HepG2 (cell line): ENCODE measurements around the gene MTARC1. TPM values are rescaled to one million over a fixed set of nuclear protein-coding genes. Genes with fewer than 3 reads are reported as not detected.

ENCODE experiments used
- TBX3 ChIP-seq: fragments of 450-650 bp; IDR thresholded peaks from 2 replicates; pipeline ENCODE4 v1.6.1; 2017; ENCODE audit warnings: antibody characterized with exemption, mild to moderate bottlenecking, inconsistent platforms, borderline replicate concordance
- ZBTB38 ChIP-seq: sonication (generic); formaldehyde crosslinking; IDR thresholded peaks from 2 replicates; pipeline ENCODE4 v1.5.1; 2020; ENCODE audit warnings: mild to moderate bottlenecking, missing genetic modification reagents
- ZFP36L2 ChIP-seq: sonication (generic); formaldehyde crosslinking; IDR thresholded peaks from 2 replicates; pipeline ENCODE4 v1.4.0; 2020; ENCODE audit warnings: missing genetic modification reagents
- ZNF160 ChIP-seq: sonication (generic); formaldehyde crosslinking; IDR thresholded peaks from 2 replicates; pipeline ENCODE4 v1.8.0; 2022; ENCODE audit warnings: mild to moderate bottlenecking, inconsistent platforms, missing genetic modification reagents
- ZNF556 ChIP-seq: sonication (generic); formaldehyde crosslinking; IDR thresholded peaks from 2 replicates; pipeline ENCODE4 v1.4.0; 2020; ENCODE audit warnings: mild to moderate bottlenecking, missing genetic modification reagents, borderline replicate concordance
- ZNF670 ChIP-seq: sonication (generic); formaldehyde crosslinking; IDR thresholded peaks from 2 replicates; pipeline ENCODE4 v1.8.0; 2022; ENCODE audit warnings: mild to moderate bottlenecking, missing genetic modification reagents, borderline replicate concordance
- ZNF724P ChIP-seq: sonication (generic); formaldehyde crosslinking; IDR thresholded peaks from 2 replicates; pipeline ENCODE4 v1.8.0; 2022; ENCODE audit warnings: missing genetic modification reagents, borderline replicate concordance
- polyA plus RNA-seq, 8 experiments: library from polyadenylated mRNA; depleted of rRNA in 3 of 8; stranded (reverse) in 7 of 8; unstranded in 1 of 8; fragments of >200 nt; fragmentation: Illumina TruSeq in 4 of 8; extraction: Trizol in 4 of 8; gene quantifications; 2 replicates each; pipeline versions ENCODE4 v1.2.1 to v1.2.3, GENCODE V29; 2011 to 2016; ENCODE audit warnings: low read depth in 4 of 8, missing spikeins in 1 of 8, mixed read lengths in 1 of 8; ENCODE audit not compliant: insufficient read depth in 1 of 8
- total RNA-seq, 5 experiments: library from RNA; depleted of rRNA; stranded (reverse); fragments of >200 nt; fragmentation: Illumina TruSeq; extraction: Trizol; gene quantifications; 2 replicates each; pipeline ENCODE4 v1.2.3, GENCODE V29; 2016; ENCODE audit warnings: low read depth in 1 of 5
- TF ChIP-seq, protein P1 (sequence below): sonication (generic); formaldehyde crosslinking; IDR thresholded peaks from 2 replicates; pipeline ENCODE4 v1.9.0; 2021; ENCODE audit warnings: mild to moderate bottlenecking, missing genetic modification reagents
- TF ChIP-seq, protein P2 (sequence below): sonication (generic); formaldehyde crosslinking; IDR thresholded peaks from 2 replicates; pipeline ENCODE4 v1.5.0; 2020; ENCODE audit warnings: mild to moderate bottlenecking, missing genetic modification reagents
- TF ChIP-seq, protein P3 (sequence below): sonication (generic); formaldehyde crosslinking; IDR thresholded peaks from 2 replicates; pipeline ENCODE4 v1.4.0; 2020; ENCODE audit warnings: missing genetic modification reagents, mild to moderate bottlenecking, borderline replicate concordance
- TF ChIP-seq, protein P4 (sequence below): IDR thresholded peaks from 2 replicates; pipeline ENCODE4 v1.6.1; 2016
- TF ChIP-seq, protein P5 (sequence below), 2 experiments: sonication (generic) in 1 of 2; formaldehyde crosslinking in 1 of 2; IDR thresholded peaks; 2 replicates each; pipeline versions ENCODE4 v1.5.1 to v1.6.1; 2011 to 2020; ENCODE audit warnings: borderline replicate concordance in 1 of 2, low read depth in 1 of 2, low read length in 1 of 2, mild to moderate bottlenecking in 1 of 2, missing genetic modification reagents in 1 of 2, moderate library complexity in 1 of 2

Gene MTARC1
- total and polyA plus RNA-seq, 2 of the 13 experiments (the other 11 are each of a cell fraction or from before 2014, with no cell fraction given) = 19.4 to 106 TPM

DNA sequence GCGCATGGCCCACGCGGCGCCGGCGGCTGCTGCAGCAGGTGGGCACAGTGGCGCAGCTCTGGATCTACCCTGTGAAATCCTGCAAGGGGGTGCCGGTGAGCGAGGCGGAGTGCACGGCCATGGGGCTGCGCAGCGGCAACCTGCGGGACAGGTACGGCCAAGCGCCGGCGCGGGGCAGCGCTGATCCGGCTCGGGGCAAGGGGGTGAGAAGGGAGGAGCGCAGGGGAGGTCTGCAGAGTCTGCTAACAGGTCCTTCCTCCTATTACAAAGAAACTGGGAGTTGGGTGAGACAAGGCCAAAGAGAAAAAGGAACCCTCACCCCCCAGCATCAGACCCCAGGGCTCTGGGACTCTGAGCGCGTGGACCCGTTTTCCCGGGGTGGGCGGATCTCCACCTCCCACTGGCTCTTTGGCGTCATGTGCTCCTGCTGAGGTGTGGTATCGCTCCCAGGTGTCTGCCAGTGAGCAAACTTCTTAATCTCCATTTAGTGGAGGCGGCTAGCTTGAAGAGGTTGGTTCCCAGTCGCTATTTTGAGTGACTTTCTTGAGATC, 431 bp downstream of the MTARC1 start (continued):
- TF ChIP-seq, protein P1, sequence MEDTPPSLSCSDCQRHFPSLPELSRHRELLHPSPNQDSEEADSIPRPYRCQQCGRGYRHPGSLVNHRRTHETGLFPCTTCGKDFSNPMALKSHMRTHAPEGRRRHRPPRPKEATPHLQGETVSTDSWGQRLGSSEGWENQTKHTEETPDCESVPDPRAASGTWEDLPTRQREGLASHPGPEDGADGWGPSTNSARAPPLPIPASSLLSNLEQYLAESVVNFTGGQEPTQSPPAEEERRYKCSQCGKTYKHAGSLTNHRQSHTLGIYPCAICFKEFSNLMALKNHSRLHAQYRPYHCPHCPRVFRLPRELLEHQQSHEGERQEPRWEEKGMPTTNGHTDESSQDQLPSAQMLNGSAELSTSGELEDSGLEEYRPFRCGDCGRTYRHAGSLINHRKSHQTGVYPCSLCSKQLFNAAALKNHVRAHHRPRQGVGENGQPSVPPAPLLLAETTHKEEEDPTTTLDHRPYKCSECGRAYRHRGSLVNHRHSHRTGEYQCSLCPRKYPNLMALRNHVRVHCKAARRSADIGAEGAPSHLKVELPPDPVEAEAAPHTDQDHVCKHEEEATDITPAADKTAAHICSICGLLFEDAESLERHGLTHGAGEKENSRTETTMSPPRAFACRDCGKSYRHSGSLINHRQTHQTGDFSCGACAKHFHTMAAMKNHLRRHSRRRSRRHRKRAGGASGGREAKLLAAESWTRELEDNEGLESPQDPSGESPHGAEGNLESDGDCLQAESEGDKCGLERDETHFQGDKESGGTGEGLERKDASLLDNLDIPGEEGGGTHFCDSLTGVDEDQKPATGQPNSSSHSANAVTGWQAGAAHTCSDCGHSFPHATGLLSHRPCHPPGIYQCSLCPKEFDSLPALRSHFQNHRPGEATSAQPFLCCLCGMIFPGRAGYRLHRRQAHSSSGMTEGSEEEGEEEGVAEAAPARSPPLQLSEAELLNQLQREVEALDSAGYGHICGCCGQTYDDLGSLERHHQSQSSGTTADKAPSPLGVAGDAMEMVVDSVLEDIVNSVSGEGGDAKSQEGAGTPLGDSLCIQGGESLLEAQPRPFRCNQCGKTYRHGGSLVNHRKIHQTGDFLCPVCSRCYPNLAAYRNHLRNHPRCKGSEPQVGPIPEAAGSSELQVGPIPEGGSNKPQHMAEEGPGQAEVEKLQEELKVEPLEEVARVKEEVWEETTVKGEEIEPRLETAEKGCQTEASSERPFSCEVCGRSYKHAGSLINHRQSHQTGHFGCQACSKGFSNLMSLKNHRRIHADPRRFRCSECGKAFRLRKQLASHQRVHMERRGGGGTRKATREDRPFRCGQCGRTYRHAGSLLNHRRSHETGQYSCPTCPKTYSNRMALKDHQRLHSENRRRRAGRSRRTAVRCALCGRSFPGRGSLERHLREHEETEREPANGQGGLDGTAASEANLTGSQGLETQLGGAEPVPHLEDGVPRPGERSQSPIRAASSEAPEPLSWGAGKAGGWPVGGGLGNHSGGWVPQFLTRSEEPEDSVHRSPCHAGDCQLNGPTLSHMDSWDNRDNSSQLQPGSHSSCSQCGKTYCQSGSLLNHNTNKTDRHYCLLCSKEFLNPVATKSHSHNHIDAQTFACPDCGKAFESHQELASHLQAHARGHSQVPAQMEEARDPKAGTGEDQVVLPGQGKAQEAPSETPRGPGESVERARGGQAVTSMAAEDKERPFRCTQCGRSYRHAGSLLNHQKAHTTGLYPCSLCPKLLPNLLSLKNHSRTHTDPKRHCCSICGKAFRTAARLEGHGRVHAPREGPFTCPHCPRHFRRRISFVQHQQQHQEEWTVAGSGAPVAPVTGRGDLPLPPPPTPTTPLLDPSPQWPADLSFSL = 0 out of 2 replicates have a peak, but pooled peaks have one; percentile 21
- 0 out of 2 replicates have a peak, but pooled peaks have one; percentile 75 for TF ChIP-seq ZNF724P (CRISPR knock-in tag)
- no peak for TF ChIP-seq ZBTB38 (CRISPR knock-in tag)
- TF ChIP-seq, protein P2, sequence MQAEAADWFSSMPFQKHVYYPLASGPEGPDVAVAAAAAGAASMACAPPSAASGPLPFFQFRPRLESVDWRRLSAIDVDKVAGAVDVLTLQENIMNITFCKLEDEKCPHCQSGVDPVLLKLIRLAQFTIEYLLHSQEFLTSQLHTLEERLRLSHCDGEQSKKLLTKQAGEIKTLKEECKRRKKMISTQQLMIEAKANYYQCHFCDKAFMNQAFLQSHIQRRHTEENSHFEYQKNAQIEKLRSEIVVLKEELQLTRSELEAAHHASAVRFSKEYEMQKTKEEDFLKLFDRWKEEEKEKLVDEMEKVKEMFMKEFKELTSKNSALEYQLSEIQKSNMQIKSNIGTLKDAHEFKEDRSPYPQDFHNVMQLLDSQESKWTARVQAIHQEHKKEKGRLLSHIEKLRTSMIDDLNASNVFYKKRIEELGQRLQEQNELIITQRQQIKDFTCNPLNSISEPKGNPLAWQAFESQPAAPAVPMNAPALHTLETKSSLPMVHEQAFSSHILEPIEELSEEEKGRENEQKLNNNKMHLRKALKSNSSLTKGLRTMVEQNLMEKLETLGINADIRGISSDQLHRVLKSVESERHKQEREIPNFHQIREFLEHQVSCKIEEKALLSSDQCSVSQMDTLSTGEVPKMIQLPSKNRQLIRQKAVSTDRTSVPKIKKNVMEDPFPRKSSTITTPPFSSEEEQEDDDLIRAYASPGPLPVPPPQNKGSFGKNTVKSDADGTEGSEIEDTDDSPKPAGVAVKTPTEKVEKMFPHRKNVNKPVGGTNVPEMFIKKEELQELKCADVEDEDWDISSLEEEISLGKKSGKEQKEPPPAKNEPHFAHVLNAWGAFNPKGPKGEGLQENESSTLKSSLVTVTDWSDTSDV (CRISPR knock-in tag) = peak; percentile 63; the same call in 1 of the 2 replicates
- peak; percentile 13; the same call in 1 of the 2 replicates for TF ChIP-seq ZNF160 (CRISPR knock-in tag)
- TF ChIP-seq, protein P3, sequence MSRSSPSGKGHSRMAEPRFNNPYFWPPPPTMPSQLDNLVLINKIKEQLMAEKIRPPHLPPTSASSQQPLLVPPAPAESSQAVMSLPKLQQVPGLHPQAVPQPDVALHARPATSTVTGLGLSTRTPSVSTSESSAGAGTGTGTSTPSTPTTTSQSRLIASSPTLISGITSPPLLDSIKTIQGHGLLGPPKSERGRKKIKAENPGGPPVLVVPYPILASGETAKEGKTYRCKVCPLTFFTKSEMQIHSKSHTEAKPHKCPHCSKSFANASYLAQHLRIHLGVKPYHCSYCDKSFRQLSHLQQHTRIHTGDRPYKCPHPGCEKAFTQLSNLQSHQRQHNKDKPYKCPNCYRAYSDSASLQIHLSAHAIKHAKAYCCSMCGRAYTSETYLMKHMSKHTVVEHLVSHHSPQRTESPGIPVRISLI (CRISPR knock-in tag) = 0 out of 2 replicates have a peak, but pooled peaks have one; percentile 2
- TF ChIP-seq ZFP36L2 (CRISPR knock-in tag) = no peak
- TF ChIP-seq, protein P4, sequence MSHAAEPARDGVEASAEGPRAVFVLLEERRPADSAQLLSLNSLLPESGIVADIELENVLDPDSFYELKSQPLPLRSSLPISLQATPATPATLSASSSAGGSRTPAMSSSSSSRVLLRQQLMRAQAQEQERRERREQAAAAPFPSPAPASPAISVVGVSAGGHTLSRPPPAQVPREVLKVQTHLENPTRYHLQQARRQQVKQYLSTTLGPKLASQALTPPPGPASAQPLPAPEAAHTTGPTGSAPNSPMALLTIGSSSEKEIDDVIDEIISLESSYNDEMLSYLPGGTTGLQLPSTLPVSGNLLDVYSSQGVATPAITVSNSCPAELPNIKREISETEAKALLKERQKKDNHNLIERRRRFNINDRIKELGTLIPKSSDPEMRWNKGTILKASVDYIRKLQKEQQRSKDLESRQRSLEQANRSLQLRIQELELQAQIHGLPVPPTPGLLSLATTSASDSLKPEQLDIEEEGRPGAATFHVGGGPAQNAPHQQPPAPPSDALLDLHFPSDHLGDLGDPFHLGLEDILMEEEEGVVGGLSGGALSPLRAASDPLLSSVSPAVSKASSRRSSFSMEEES (CRISPR knock-in tag) = peak; percentile 44; the same call in 1 of the 2 replicates
- TF ChIP-seq ZNF670 (CRISPR knock-in tag) = 0 out of 2 replicates have a peak, but pooled peaks have one; percentile 56
- 0 out of 2 replicates have a peak, but pooled peaks have one; percentile 3 for TF ChIP-seq ZNF556
- peak; percentile 17; the same call in 1 of the 2 replicates for TF ChIP-seq TBX3
- TF ChIP-seq, protein P5, sequence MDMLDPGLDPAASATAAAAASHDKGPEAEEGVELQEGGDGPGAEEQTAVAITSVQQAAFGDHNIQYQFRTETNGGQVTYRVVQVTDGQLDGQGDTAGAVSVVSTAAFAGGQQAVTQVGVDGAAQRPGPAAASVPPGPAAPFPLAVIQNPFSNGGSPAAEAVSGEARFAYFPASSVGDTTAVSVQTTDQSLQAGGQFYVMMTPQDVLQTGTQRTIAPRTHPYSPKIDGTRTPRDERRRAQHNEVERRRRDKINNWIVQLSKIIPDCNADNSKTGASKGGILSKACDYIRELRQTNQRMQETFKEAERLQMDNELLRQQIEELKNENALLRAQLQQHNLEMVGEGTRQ (IDR thresholded peaks at IDR 0.05; ENCODE audit: low read depth, low read length) = peak; percentile 75
- TF ChIP-seq, protein P5 (CRISPR knock-in tag; IDR thresholded peaks at IDR 0.05; ENCODE audit: borderline replicate concordance) = peak; percentile 90; the same call in 1 of the 2 replicates
